Activated naive CD4-positive, alpha-beta T cell treated with anti-CD3 and anti-CD28 coated beads, Interleukin-2, amount 10 ng/mL, durations not matched to agents 7 days and 5 days (primary cell): ENCODE measurements around the gene TMEM37.
A peak's percentile ranks its signal among the peaks of the same experiment; 100 is the strongest.

ENCODE experiments used
- CTCF ChIA-PET: fragments of 350-600 bp; sonication (Branson Sonifier 250); formaldehyde crosslinking; loops from one replicate; lab custom pipeline; 2021; ENCODE audit warnings: antibody characterized with exemption; lab: Charles Lee
- DNase-seq: peaks from one replicate; pipeline ENCODE4 v3.0.0-alpha.2; 2020
- H3K27ac Mint-ChIP-seq: one replicate; pipeline ENCODE4 v1.8.0; 2021; ENCODE audit warnings: mild to moderate bottlenecking, moderate library complexity, mixed read lengths
- H3K27me3 Mint-ChIP-seq: one replicate; pipeline ENCODE4 v1.8.0; 2021; ENCODE audit warnings: mild to moderate bottlenecking, mixed read lengths
- H3K36me3 Mint-ChIP-seq: one replicate; pipeline ENCODE4 v1.8.0; 2021; ENCODE audit warnings: mixed read lengths
- H3K4me1 Mint-ChIP-seq: one replicate; pipeline ENCODE4 v1.8.0; 2021; ENCODE audit warnings: mixed read lengths
- H3K4me3 Mint-ChIP-seq: one replicate; pipeline ENCODE4 v1.8.0; 2021; ENCODE audit warnings: mild to moderate bottlenecking, moderate library complexity, mixed read lengths
- H3K9me3 Mint-ChIP-seq: one replicate; pipeline ENCODE4 v1.8.0; 2021; ENCODE audit warnings: mixed read lengths

Gene TMEM37

DNA sequence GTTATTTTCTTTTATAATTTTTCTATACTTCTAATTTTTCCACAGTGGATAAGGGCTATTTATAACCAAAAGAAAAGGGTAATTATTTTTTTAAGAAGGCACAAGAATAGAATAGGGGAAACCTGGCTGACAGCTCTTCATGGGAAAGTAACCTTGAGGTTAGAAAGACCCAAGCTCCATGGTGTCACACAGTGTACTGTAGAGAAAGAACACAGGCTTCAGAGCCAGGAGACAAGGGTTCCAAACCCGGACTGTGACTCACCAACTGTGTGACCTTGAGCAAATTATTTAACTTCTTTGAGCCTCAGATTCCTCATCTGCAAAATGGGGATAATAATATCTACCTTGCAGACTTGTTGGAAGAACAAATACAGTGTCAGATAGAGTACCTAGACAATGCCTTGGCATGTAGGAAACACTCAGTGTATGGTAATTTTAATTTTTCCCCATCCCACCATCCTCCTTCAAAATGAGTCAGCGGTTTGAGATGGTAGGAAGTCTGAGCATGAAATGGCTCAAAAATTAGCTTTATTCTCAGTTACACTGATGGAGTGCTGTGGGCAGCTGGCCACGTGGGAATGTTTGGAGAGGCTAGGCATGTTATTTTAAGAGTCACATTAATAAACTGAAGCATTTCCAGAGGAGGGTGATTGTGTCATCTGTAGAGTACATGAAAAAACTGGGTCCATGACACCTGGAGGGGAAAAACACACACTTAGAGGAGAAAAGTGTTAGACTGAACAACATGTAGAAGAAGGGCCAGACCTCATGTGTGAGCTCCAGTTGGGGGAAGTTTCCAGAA lies 36.7 kb downstream of the TMEM37 start:
- peaks cover 8% of the 10 kb centered on the region for H3K27me3 Mint-ChIP-seq
- no peaks in the 10 kb centered on the region for H3K36me3 Mint-ChIP-seq
- no peak for DNase-seq
- no peaks in the 10 kb centered on the region for H3K9me3 Mint-ChIP-seq
- H3K27ac Mint-ChIP-seq: no peak overlapping the region
- CTCF ChIA-PET: interaction anchor here (0.9 kb wide), 1 partner anchor 9 kb away, joined by 3 read pairs; no protein-coding TSS in a partner anchor
- H3K4me1 Mint-ChIP-seq: no peaks in the 10 kb centered on the region
- H3K4me3 Mint-ChIP-seq: no peak overlapping the region

DNA sequence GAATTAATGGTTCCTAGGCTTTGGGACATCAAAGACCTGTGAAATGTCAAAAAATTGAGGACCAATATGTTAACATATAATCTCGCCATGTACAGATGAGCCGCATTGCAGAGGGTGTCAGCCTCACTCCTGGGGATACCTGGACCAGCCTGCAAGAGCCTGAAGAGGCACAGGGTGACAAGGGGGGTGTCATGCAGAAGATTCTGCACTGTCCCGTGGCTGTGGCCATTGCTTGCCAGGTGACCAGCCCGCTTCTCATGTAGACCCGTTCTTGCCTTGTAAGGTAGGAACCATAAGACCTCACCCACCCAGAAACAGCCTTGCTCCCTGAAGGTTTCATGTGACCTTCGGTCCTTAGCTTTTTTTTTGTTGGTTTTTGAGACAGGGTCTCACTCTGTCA lies 37.5 kb downstream of the TMEM37 start:
- CTCF ChIA-PET: interaction anchor here (0.9 kb wide), 1 partner anchor 10 kb away, joined by 3 read pairs; no protein-coding TSS in a partner anchor
- DNase-seq: no peak
- H3K27ac Mint-ChIP-seq: no peak overlapping the region
- H3K4me3 Mint-ChIP-seq: no peak overlapping the region
- no peaks in the 10 kb centered on the region for H3K9me3 Mint-ChIP-seq
- peaks cover 8% of the 10 kb centered on the region for H3K27me3 Mint-ChIP-seq
- no peaks in the 10 kb centered on the region for H3K4me1 Mint-ChIP-seq
- H3K36me3 Mint-ChIP-seq: no peaks in the 10 kb centered on the region

DNA sequence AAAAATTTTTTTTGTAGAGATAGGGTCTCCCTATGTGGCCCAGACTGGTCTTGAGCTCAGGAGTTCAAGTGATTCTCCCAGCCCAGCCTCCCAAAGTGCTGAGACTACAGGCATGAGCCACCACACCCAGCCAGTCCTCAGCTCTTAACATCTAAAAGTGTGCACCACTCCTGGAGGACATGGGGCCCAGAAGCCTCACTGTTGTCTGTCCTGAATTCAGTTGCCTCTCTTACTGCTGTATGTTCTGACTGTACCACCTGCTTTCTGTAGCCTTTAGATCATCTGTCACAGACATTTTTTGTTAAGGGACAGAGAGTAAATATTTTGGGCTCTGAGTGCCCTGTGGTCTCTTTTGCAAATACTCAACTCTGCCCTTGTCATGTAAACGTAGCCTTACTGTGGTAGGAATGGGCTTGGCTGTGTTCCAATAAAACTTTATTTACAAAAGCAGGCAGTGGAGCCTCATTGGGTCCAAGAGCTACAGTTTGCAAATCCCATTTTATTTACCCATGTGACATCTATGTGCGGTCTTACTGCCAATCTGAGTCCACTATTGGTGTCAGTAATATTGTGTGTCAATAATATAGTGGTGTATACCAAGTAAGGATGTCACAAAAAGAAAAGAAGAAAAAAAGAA lies 38.1 kb downstream of the TMEM37 start:
- no peak for DNase-seq
- Mint-ChIP-seq H3K36me3 (no peaks in the 10 kb centered on the region), H3K4me1 (no peaks in the 10 kb centered on the region), H3K27me3 (peaks cover 8% of the 10 kb centered on the region), H3K4me3 (no peak overlapping the region), H3K27ac (no peak overlapping the region), H3K9me3 (no peaks in the 10 kb centered on the region)
- CTCF ChIA-PET: no interaction called here

DNA sequence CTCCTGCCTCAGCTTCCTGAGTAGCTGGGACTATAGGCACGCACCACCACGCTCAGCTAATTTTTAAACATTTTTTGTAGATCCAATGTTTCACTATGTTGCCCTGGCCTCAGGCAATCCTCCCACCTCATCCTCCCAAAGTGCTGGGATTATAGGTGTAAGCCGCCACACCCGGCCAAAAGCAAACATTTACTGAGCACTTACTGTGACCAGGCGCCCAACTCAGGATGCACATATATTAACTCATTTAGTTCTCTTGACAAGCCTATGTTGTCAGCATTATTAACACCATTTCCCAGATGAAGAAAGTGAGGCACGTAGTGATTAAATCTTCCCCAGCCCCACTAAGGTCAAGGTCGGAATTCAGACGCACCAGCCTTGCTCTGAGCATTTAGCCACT lies 41.1 kb downstream of the TMEM37 start:
- no peaks in the 10 kb centered on the region for H3K4me1 Mint-ChIP-seq
- H3K27me3 Mint-ChIP-seq: peaks cover 8% of the 10 kb centered on the region
- CTCF ChIA-PET: no interaction called here

DNA sequence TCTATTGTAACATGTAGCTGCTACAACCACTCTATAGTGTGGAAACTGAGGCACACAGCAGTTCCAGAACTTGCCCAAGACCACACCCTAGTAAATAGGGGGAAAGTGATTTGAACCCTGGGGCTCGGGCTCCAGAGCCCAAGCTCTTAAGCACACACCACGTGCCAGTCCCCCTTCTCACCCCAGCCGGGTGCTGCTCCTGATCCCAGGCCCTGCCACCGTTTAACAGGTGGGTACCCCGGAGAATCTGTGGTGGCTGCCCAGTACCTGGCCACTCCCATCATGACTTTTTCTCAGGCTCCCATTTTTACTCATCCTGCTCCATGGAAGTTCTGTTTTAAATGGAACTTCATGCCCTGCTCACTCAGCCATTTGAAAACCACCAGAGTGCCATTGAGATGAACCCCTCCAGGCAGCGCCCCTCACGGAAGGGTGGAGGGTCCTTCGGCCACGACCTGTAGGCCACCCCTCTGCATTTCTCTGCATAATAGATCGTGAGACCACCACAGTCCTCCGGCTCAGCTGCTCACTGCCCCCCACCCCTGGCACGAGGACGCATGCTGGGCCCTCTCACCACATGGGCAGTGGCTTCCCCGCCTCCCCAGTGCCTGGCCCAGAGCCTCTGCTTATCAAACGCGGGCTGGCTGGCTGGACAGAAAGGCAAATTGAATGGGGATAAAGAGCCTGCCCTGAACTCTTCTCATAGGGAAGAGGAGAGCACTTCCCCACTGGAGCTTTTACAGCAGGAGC lies 42.1 kb downstream of the TMEM37 start:
- Mint-ChIP-seq H3K36me3 (no peaks in the 10 kb centered on the region), H3K4me3 (no peak overlapping the region), H3K27ac (no peak overlapping the region), H3K4me1 (no peaks in the 10 kb centered on the region), H3K27me3 (peaks cover 8% of the 10 kb centered on the region), H3K9me3 (no peaks in the 10 kb centered on the region)
- no peak for DNase-seq
- CTCF ChIA-PET: interaction anchor here (0.9 kb wide), 1 partner anchor 281 kb away, joined by 4 read pairs; no protein-coding TSS in a partner anchor

More for the DNA sequence above, 41.1 kb downstream of the TMEM37 start:
- H3K9me3 Mint-ChIP-seq: no peaks in the 10 kb centered on the region
- H3K27ac Mint-ChIP-seq: no peak overlapping the region
- H3K36me3 Mint-ChIP-seq: no peaks in the 10 kb centered on the region
- DNase-seq: no peak
- H3K4me3 Mint-ChIP-seq: no peak overlapping the region

DNA sequence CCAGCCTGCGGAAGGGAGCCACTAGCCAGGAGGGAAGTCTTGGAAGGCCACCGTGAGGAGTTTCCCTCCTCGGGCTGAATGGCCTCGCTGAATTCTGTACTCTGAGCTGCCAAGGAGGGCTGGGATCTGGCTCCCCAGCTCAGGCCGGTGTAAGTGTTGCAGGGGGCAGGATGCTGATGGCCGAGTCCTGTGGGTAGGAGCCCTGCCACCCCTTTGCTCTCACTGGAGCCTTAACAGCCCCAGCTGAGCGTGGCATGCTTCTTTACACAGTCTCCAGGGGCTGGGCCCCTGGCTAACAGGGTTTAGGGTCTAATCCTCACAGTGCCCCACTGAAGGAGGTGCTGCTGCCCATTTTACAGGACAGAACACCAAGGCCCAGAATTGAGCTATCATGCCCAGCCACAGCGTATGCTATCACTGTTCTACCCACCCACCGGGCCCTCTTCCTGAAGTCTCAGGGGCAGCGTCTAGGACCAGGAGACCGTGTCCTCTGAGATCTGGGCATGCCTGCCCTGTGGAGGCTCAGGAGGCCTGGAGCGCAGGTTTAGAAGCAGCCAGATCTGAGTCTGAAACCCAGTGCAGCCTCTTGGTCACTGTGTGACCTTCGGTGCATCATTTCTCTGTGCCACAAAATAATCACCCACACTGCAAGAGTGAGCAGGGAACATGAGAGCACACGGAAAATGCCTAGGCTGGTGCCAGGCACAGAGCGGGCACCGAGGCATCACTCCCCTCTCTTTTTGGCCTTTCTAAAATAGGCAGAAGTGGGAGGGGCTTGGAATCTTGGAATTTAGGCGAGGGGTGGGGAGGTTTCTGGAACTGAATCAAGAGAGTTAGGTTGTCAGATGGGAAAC lies 42.9 kb downstream of the TMEM37 start:
- H3K27ac Mint-ChIP-seq: peak overlapping the region; percentile 19
- peaks cover 4% of the 10 kb centered on the region for H3K27me3 Mint-ChIP-seq

DNA sequence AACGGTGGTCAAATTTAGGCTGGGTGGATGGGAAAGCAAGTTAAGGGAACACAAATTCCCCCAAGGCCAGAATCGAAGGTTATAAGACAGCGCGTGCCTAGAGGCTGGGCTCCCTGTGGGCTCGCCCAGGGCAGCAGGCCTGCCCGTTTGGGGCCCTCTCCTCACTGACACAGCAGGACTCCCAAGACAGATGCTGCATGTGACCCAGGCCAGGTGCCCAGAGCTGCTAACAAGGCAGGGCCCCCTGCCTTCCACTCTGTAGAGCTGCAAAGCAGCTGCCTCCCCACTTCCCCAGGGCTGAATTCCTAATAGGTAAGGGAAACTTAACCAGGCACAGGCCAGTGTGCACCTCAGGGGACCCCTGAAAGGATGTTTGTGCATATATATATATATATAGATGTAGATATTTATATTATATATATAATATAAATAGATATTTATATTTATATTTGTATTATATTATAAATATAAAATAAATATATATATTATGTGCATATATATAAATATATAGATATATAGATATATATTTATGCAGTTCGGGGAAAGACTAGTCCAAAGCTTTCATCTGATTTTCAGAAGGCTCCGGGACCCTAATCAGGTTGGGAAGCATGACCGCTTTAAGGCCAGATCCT lies 43.7 kb downstream of the TMEM37 start:
- Mint-ChIP-seq H3K36me3 (no peaks in the 10 kb centered on the region), H3K4me1 (no peaks in the 10 kb centered on the region), H3K9me3 (no peaks in the 10 kb centered on the region), H3K27me3 (peaks cover 4% of the 10 kb centered on the region), H3K27ac (peak overlapping the region; percentile 19), H3K4me3 (no peak overlapping the region)
- no peak for DNase-seq
- CTCF ChIA-PET: interaction anchor here (1.2 to 4.0 kb wide), 5 partner anchors 10 to 593 kb away, joined by 3 to 38 read pairs (median 10); no protein-coding TSS in a partner anchor

More for the DNA sequence above, 42.9 kb downstream of the TMEM37 start:
- Mint-ChIP-seq H3K36me3 (no peaks in the 10 kb centered on the region), H3K4me3 (no peak overlapping the region), H3K4me1 (no peaks in the 10 kb centered on the region), H3K9me3 (no peaks in the 10 kb centered on the region)
- no peak for DNase-seq
- CTCF ChIA-PET: interaction anchor here (0.9 to 4.0 kb wide), 2 partner anchors 65 to 282 kb away, joined by 4 to 38 read pairs; no protein-coding TSS in a partner anchor

DNA sequence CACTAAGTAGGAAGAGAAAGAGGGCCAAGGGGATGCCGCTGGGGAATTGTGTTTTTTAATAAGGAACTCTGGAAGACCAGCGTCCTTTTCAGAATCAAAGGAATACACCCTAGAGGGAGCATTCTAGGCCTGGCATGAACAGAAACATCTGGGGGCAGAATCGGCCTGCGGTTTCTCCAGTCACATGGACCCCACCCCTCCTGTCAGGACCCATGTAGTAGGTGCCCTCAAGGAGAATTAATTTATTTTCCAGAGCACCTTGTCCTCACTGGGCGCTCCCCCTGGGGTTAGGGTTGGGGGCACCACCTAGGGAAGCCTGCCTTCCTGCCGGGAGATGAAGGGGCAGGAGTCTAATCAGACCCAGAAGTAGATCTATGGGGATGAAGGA lies 44.2 kb downstream of the TMEM37 start:
- Mint-ChIP-seq H3K27ac (no peak overlapping the region), H3K27me3 (peaks cover 4% of the 10 kb centered on the region), H3K4me3 (no peak overlapping the region)

DNA sequence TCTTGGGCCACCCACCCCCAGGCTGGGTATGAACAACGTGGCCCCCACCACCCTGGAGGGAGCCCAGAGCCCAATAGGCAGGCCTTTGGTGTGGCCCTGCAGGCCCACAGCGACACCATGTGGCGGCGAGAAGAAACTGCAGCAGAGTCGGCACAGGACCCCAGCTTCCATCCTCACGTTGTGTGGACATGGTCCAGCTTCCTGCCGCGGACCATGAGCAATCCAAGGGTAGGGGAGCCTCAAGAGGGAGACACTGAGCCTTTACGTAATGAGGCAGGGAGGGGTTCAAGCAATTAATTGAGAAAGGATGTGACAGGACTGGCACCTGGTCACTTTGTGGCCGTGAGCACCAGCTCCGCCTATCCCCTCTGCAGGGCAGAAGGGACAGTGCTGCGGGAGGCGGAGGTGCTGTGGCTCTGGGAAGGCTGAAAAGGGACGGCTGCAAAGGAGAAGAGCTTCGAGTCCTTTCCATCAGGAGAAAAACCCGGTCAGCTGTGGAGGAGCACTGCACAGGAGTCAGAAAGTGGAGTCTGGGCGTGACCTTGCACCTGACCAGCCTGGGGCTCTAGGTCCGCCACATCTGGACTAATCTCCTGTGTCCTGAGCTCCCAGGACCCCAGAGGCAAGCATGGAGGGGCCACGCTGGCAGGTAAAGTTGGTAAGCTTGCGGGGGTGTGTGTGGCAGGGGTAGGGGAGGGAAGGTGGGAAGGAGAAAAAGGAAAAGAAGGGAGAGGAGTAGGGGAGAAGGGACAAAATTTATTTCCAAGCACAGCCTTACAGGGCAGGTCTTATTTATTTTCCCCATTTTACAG lies 44.9 kb downstream of the TMEM37 start:
- no peaks in the 10 kb centered on the region for H3K9me3 Mint-ChIP-seq
- DNase-seq: peak; percentile 47

More for the DNA sequence above, 44.2 kb downstream of the TMEM37 start:
- Mint-ChIP-seq H3K4me1 (no peaks in the 10 kb centered on the region), H3K36me3 (no peaks in the 10 kb centered on the region), H3K9me3 (no peaks in the 10 kb centered on the region)
- no peak for DNase-seq
- CTCF ChIA-PET: interaction anchor here (0.8 to 4.0 kb wide), 14 partner anchors 9 to 594 kb away, joined by 3 to 38 read pairs (median 4); no protein-coding TSS in a partner anchor

DNA sequence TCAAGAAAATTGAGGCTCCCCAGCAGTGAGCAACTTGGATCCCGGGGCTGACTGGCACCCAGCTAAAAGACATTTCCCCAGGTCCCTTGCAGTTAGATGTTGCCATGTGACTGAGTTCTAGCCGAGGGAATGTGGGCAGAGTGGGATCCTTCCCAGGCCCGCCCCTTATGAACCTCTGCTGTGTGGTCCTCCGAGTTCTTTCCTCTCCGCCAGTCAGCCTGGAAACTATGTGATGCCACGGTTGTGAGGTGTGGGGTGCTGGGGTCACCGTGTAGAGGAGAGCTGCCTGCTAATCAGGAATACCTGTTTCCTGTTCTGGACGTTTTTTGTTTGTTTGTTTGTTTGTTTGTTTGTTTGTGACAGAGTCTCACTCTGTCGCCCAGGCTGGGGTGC lies 45.5 kb downstream of the TMEM37 start:
- no peak for DNase-seq
- Mint-ChIP-seq H3K9me3 (no peaks in the 10 kb centered on the region), H3K4me1 (no peaks in the 10 kb centered on the region), H3K4me3 (no peak overlapping the region), H3K36me3 (no peaks in the 10 kb centered on the region), H3K27ac (no peak overlapping the region), H3K27me3 (peaks cover 4% of the 10 kb centered on the region)
- CTCF ChIA-PET: interaction anchor here (0.8 to 4.0 kb wide), 13 partner anchors 9 to 598 kb away, joined by 3 to 38 read pairs (median 4); no protein-coding TSS in a partner anchor

More for the DNA sequence above, 44.9 kb downstream of the TMEM37 start:
- Mint-ChIP-seq H3K27ac (no peak overlapping the region), H3K4me1 (no peaks in the 10 kb centered on the region), H3K4me3 (no peak overlapping the region), H3K36me3 (no peaks in the 10 kb centered on the region), H3K27me3 (peaks cover 4% of the 10 kb centered on the region)
- CTCF ChIA-PET: interaction anchor here (0.8 to 4.0 kb wide), 18 partner anchors 9 to 597 kb away, joined by 3 to 38 read pairs (median 4); no protein-coding TSS in a partner anchor

DNA sequence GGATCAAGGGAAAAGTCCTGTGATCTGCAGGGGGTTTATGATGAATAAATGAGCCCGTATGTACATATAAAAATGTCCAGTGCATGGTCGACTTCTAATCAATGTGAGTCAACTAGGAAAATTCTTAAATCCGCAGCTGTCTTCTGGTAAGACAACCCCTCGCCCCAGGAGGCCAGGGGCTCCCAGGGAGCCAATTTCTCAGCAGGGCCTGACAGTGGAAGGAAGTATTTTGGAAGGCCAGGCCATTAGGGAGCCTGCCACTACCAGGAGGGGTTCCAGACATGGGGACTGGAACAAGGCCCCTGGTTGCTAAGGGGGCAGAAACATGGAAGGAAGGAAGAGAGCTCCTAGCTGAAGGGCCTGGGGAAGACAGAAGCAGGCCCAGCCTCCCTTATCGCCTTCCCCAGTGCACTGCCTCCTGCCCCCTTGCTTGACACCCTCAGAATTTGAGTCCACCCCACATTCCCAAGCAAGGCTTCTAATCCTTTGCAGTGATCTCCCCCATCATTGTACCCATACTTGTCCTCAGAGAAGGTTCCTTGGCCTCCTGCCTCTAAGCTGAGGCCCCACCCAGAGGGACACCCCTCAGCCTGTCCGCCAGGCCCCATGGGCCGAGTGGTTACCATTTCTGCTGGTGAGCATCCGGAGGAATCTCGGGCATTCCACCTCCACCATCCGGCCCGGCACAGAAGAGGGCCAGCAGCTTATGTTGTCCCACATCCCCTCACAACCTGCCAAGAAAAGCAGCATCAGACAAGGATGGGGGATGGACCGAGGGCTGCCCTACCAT lies 46.7 kb downstream of the TMEM37 start:
- CTCF ChIA-PET: interaction anchor here (4.0 kb wide), 1 partner anchor 69 kb away, joined by 38 read pairs; no protein-coding TSS in a partner anchor
- Mint-ChIP-seq H3K4me3 (no peak overlapping the region), H3K27me3 (peaks cover 4% of the 10 kb centered on the region), H3K36me3 (no peaks in the 10 kb centered on the region), H3K9me3 (no peaks in the 10 kb centered on the region), H3K27ac (no peak overlapping the region), H3K4me1 (no peaks in the 10 kb centered on the region)
- no peak for DNase-seq

DNA sequence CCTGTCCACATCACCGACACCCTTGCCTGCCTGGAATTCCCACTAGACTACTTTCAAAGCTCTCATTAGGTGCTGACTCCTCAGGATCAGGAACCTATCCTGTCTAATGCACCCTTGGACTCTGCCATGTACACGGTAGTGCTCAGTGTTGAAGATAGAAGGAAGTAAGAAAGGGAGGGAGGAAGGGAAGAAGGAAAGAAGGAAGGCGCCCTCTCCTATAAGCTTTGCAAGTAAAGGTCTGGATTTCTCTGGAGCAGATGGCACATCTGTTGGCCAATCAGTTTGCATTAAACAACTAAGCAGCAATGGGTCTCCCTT lies 47.3 kb downstream of the TMEM37 start:
- Mint-ChIP-seq H3K9me3 (no peaks in the 10 kb centered on the region), H3K4me3 (no peak overlapping the region), H3K27me3 (peaks cover 4% of the 10 kb centered on the region), H3K27ac (no peak overlapping the region), H3K36me3 (no peaks in the 10 kb centered on the region), H3K4me1 (no peaks in the 10 kb centered on the region)
- CTCF ChIA-PET: interaction anchor here (4.0 kb wide), 1 partner anchor 69 kb away, joined by 38 read pairs; no protein-coding TSS in a partner anchor
- DNase-seq: no peak
